RWPE2 (cell line): ENCODE data around the gene NAB2.
"Not testable (repeated sequence)": the region's sequence is repeated elsewhere in the genome, so short reads cannot be mapped to it uniquely, and the experiment has no call there.

Experiments
- ATAC-seq: fragments of 200-7000 bp; cut with Tn5 transposase; 3 replicates; pipeline ENCODE4 v1.9.1; 2021; ENCODE audit warnings: low read depth
- DNase-seq: peaks from one replicate; pipeline ENCODE4 v3.0.0-alpha.2; 2020; ENCODE audit warnings: low spot score
- H3K27ac ChIP-seq: fragments of 450-650 bp; 2 replicates; pipeline ENCODE4 v1.5.1; 2017; ENCODE audit warnings: mild to moderate bottlenecking; ENCODE audit not compliant: poor library complexity, severe bottlenecking
- H3K27me3 ChIP-seq: fragments of 250-450 bp; sonication (Bioruptor Pico); 2 replicates; pipeline ENCODE4 v1.5.1; 2021; ENCODE audit warnings: mild to moderate bottlenecking, moderate library complexity; ENCODE audit not compliant: insufficient read depth, poor library complexity, severe bottlenecking
- H3K36me3 ChIP-seq: fragments of 250-450 bp; sonication (Bioruptor Pico); 2 replicates; pipeline ENCODE4 v1.5.1; 2020; ENCODE audit warnings: low read depth, mild to moderate bottlenecking, moderate library complexity
- H3K4me1 ChIP-seq: fragments of 250-450 bp; sonication (Bioruptor Pico); 2 replicates; pipeline ENCODE4 v1.5.1; 2021; ENCODE audit warnings: mild to moderate bottlenecking, moderate library complexity; ENCODE audit not compliant: insufficient read depth, poor library complexity, severe bottlenecking
- H3K4me3 ChIP-seq: fragments of 250-450 bp; sonication (Bioruptor Pico); 2 replicates; pipeline ENCODE4 v1.5.1; 2021; ENCODE audit warnings: mild to moderate bottlenecking, moderate library complexity; ENCODE audit not compliant: severe bottlenecking
- H3K9me3 ChIP-seq: fragments of 250-450 bp; sonication (Bioruptor Pico); 2 replicates; pipeline ENCODE4 v1.5.1; 2021; ENCODE audit warnings: mild to moderate bottlenecking, moderate library complexity; ENCODE audit not compliant: severe bottlenecking
- TF ChIP-seq, protein P1 (sequence below): fragments of 450-650 bp; IDR thresholded peaks from one replicate; pipeline ENCODE4 v1.5.1; 2017; ENCODE audit warnings: mild to moderate bottlenecking, moderate library complexity; ENCODE audit not compliant: poor library complexity, severe bottlenecking

Gene NAB2

GRCh38 chr12:57048423-57049118 lies 40.3 kb upstream of the NAB2 start:
- H3K27me3 ChIP-seq, result no peaks in the 10 kb centered on the region
- H3K27ac ChIP-seq, result no peak overlapping the region
- no peaks in the 10 kb centered on the region for H3K4me1 ChIP-seq
- no peak for DNase-seq
- H3K9me3 ChIP-seq, result no peaks in the 10 kb centered on the region
- H3K36me3 ChIP-seq, result no peaks in the 10 kb centered on the region
- no peak overlapping the region for H3K4me3 ChIP-seq
- TF ChIP-seq, protein P1, sequence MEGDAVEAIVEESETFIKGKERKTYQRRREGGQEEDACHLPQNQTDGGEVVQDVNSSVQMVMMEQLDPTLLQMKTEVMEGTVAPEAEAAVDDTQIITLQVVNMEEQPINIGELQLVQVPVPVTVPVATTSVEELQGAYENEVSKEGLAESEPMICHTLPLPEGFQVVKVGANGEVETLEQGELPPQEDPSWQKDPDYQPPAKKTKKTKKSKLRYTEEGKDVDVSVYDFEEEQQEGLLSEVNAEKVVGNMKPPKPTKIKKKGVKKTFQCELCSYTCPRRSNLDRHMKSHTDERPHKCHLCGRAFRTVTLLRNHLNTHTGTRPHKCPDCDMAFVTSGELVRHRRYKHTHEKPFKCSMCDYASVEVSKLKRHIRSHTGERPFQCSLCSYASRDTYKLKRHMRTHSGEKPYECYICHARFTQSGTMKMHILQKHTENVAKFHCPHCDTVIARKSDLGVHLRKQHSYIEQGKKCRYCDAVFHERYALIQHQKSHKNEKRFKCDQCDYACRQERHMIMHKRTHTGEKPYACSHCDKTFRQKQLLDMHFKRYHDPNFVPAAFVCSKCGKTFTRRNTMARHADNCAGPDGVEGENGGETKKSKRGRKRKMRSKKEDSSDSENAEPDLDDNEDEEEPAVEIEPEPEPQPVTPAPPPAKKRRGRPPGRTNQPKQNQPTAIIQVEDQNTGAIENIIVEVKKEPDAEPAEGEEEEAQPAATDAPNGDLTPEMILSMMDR, result no peak
- no peak for ATAC-seq

DNA sequence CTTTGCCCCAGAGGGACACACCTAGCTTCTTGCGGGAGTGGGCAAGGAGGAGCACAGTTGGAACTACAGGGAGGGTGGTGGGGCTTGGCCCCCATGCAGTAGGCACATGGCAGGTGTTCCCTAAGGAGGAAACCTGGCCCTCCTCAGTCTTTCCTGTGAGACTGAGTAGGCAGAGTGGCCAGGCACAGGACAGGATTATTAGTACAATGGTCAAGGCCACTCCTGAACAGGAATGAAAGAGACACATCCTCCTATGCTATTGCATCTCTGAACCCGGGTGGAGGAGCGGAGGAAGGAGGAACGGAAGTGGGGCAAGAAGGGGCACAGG lies 39.8 kb upstream of the NAB2 start:
- ATAC-seq, result no peak
- Histone ChIP-seq H3K36me3 (no peaks in the 10 kb centered on the region), H3K9me3 (no peaks in the 10 kb centered on the region), H3K4me3 (no peak overlapping the region), H3K27ac (no peak overlapping the region), H3K27me3 (no peaks in the 10 kb centered on the region), H3K4me1 (no peaks in the 10 kb centered on the region)
- no peak for DNase-seq
- TF ChIP-seq, protein P1, result no peak

GRCh38 chr12:57049890-57050289 lies 39.0 kb upstream of the NAB2 start, which contains the start of gene MYO1A:
TSS of gene MYO1A (minus strand) at chr12:57050129. CDS start at chr12:57048323, 1,806 bp downstream.
- no peaks in the 10 kb centered on the region for H3K4me1 ChIP-seq
- no peaks in the 10 kb centered on the region for H3K36me3 ChIP-seq
- H3K27ac ChIP-seq, result no peak within 1 kb of the TSS
- TF ChIP-seq, protein P1, result no peak
- H3K4me3 ChIP-seq, result no peak within 1 kb of the TSS
- DNase-seq, result no peak
- no peaks in the 10 kb centered on the region for H3K9me3 ChIP-seq
- H3K27me3 ChIP-seq, result no peaks in the 10 kb centered on the region
- peak; percentile 47 for ATAC-seq

DNA sequence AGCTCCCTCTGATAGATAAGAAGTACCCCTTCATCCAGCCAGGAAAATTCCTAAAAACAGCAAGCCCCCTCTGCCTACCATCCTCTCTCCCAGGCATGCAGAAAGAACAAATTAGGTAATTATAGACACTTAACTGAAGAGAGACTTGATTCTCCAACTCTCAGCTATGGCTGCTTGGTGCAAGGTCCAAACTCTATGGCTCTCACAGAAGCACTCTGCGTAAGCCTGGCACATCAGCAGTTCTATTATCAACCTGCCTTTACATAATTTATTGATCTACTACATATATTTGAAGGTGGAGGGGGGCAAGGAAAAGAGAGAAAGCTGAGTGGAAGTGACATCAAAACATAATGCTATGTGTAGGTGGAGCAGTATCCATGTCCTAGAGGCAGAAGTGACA lies 37.9 kb upstream of the NAB2 start:
- TF ChIP-seq, protein P1, result no peak
- Histone ChIP-seq H3K36me3 (peaks cover 8% of the 10 kb centered on the region; the same call in 1 of the 2 replicates), H3K4me1 (no peaks in the 10 kb centered on the region), H3K27ac (no peak overlapping the region), H3K9me3 (no peaks in the 10 kb centered on the region), H3K4me3 (no peak overlapping the region), H3K27me3 (no peaks in the 10 kb centered on the region)
- ATAC-seq (no peak), DNase-seq (no peak)

DNA sequence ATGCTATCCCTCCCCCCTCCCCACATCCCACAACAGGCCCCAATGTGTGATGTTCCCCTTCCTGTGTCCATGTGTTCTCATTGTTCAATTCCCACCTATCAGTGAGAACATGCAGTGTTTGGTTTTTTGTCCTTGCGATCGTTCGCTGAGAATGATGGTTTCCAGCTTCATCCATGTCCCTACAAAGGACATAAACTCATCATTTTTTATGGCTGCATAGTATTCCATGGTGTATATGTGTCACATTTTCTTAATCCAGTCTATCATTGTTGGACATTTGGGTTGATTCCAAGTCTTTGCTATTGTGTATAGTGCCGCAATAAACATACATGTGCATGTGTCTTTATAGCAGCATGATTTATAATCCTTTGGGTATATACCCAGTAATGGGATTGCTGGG lies 35.8 kb upstream of the NAB2 start:
- not testable (repeated sequence) for ATAC-seq, H3K4me3 ChIP-seq, DNase-seq, H3K27me3 ChIP-seq, H3K9me3 ChIP-seq, H3K27ac ChIP-seq, H3K4me1 ChIP-seq
- peaks cover 23% of the 10 kb centered on the region for H3K36me3 ChIP-seq

GRCh38 chr12:57053901-57054300 lies 35.0 kb upstream of the NAB2 start:
- ATAC-seq, H3K4me3 ChIP-seq, H3K27me3 ChIP-seq, DNase-seq, H3K4me1 ChIP-seq, H3K27ac ChIP-seq, H3K9me3 ChIP-seq: not testable (repeated sequence)
- peaks cover 31% of the 10 kb centered on the region for H3K36me3 ChIP-seq
